ENCODE data around the gene COG3.

GRCh38 chr13:45518525-45519245, 53.9 kb downstream of the COG3 start:
- TF ChIP-seq POLR2A (IDR thresholded peaks at IDR 0.05) (no peak), CTCF (IDR thresholded peaks at IDR 0.05) (no peak)

All from testis (tissue), 2 donors.